ENCODE data around the gene DCXR. TPM values are rescaled to one million over a fixed set of nuclear protein-coding genes. Genes with fewer than 3 reads are reported as not detected.

DCXR gene
- total and polyA plus RNA-seq, 2 of the 13 experiments (the other 11 are each of a cell fraction or from before 2014, with no cell fraction given) = 287 to 311 TPM

- no peak for TF ChIP-seq ZNF597 (CRISPR knock-in tag; IDR thresholded peaks at IDR 0.05)
- 0 out of 2 replicates have a peak, but pooled peaks have one; percentile 73 for TF ChIP-seq ZNF556 (CRISPR knock-in tag; IDR thresholded peaks at IDR 0.05; ENCODE audit: borderline replicate concordance)
- TF ChIP-seq FOSL2 (CRISPR knock-in tag; IDR thresholded peaks at IDR 0.05) = no peak
- no peak for TF ChIP-seq ZNF598 (CRISPR knock-in tag; IDR thresholded peaks at IDR 0.05; ENCODE audit: borderline replicate concordance)
- peak; percentile 88 for TF ChIP-seq ZFX (CRISPR knock-in tag; IDR thresholded peaks at IDR 0.05; ENCODE audit: low read depth)
- no peak for TF ChIP-seq PRDM15 (CRISPR knock-in tag; IDR thresholded peaks at IDR 0.05)
- no peak for TF ChIP-seq NONO (IDR thresholded peaks at IDR 0.05)
- no peak for TF ChIP-seq NONO (CRISPR knock-in tag; conservative IDR thresholded peaks at IDR 0.05)
- no peak for TF ChIP-seq ATF7-NPFF (CRISPR knock-in tag; IDR thresholded peaks at IDR 0.05; ENCODE audit: low read depth)
- no peak for TF ChIP-seq CBX2 (IDR thresholded peaks at IDR 0.05; ENCODE audit: low read depth, low read length)
- no peak for TF ChIP-seq CBX2 (CRISPR knock-in tag; IDR thresholded peaks at IDR 0.05; ENCODE audit: low read depth)
- TF ChIP-seq SRSF9 (IDR thresholded peaks at IDR 0.05; ENCODE audit: borderline replicate concordance, insufficient read depth, low read depth, low read length, poor library complexity, severe bottlenecking) = no peak
- TF ChIP-seq TOPORS (CRISPR knock-in tag; IDR thresholded peaks at IDR 0.05) = no peak
- TF ChIP-seq HOXA9 (CRISPR knock-in tag; IDR thresholded peaks at IDR 0.05; ENCODE audit: borderline replicate concordance) = no peak
- TF ChIP-seq ZNF276 (CRISPR knock-in tag; IDR thresholded peaks at IDR 0.05; ENCODE audit: low read depth) = no peak
- TF ChIP-seq MATR3 (CRISPR knock-in tag; IDR thresholded peaks at IDR 0.05) = no peak
- TF ChIP-seq ZMAT3 (CRISPR knock-in tag; conservative IDR thresholded peaks at IDR 0.05) = no peak
- no peak for TF ChIP-seq TP53 (CRISPR knock-in tag; conservative IDR thresholded peaks at IDR 0.05)
- TF ChIP-seq JUND (CRISPR knock-in tag; IDR thresholded peaks at IDR 0.05) = no peak
- TF ChIP-seq GFI1 (CRISPR knock-in tag; IDR thresholded peaks at IDR 0.05; ENCODE audit: borderline replicate concordance) = no peak
- TF ChIP-seq HNF4G (IDR thresholded peaks at IDR 0.05; ENCODE audit: borderline replicate concordance, low read depth, low read length) = peak; percentile 37; the same call in 1 of the 2 replicates
- TF ChIP-seq HNF4G (CRISPR knock-in tag; IDR thresholded peaks at IDR 0.05; ENCODE audit: borderline replicate concordance, low read depth) = no peak
These were observed 2.3 kb upstream of the DCXR start (continued) for GRCh38 chr17:82039695-82040299.
